Muscle layer of colon (tissue), 2 donors: ENCODE measurements around the gene GAB2.

Source experiments
- H3K27ac ChIP-seq: one replicate; pipeline ENCODE4 v1.7.0; 2013; ENCODE audit warnings: low read depth, mild to moderate bottlenecking, low read length, moderate library complexity
- H3K27me3 ChIP-seq, 2 donors: one replicate each; pipeline ENCODE4 v1.7.0; 2013; ENCODE audit warnings: low read length in 2 of 2, mild to moderate bottlenecking in 2 of 2; ENCODE audit not compliant: insufficient read depth in 2 of 2, control insufficient read depth in 1 of 2
- H3K36me3 ChIP-seq: one replicate; pipeline ENCODE4 v1.7.0; 2013; ENCODE audit warnings: mild to moderate bottlenecking, low read length; ENCODE audit not compliant: insufficient read depth
- H3K4me1 ChIP-seq: one replicate; pipeline ENCODE4 v1.7.0; 2013; ENCODE audit warnings: mild to moderate bottlenecking, low read length; ENCODE audit not compliant: insufficient read depth
- H3K4me3 ChIP-seq, 2 donors: one replicate each; pipeline ENCODE4 v1.7.0; 2013; ENCODE audit warnings: low read length in 2 of 2, low read depth in 1 of 2, mild to moderate bottlenecking in 1 of 2, moderate library complexity in 1 of 2
- H3K9ac ChIP-seq: one replicate; pipeline ENCODE4 v1.7.0; 2013; ENCODE audit warnings: low read length
- H3K9me3 ChIP-seq: one replicate; pipeline ENCODE4 v1.7.0; 2013; ENCODE audit warnings: mild to moderate bottlenecking, low read length
- donor health status: abdominal sarcoma.
- donor health status: Adenocarcinoma of cecum.

Gene GAB2

GRCh38 chr11:78192223-78192719 lies 225.3 kb downstream of the GAB2 start:
- Histone ChIP-seq H3K4me3 (no peak overlapping the region), H3K4me1 (peaks cover 27% of the 10 kb centered on the region), H3K9ac (no peak overlapping the region), H3K27ac (no peak overlapping the region), H3K9me3 (no peaks in the 10 kb centered on the region), H3K36me3 (peaks cover under 1% of the 10 kb centered on the region), H3K27me3 (no peaks in the 10 kb centered on the region)

GRCh38 chr11:78190871-78191538 lies 226.6 kb downstream of the GAB2 start:
- no peaks in the 10 kb centered on the region for H3K27me3 ChIP-seq
- H3K36me3 ChIP-seq = no peaks in the 10 kb centered on the region
- H3K27ac ChIP-seq = no peak overlapping the region
- H3K9ac ChIP-seq = no peak overlapping the region
- peaks cover 38% of the 10 kb centered on the region for H3K4me1 ChIP-seq
- H3K9me3 ChIP-seq = no peaks in the 10 kb centered on the region
- peak overlapping the region in 1 of 2 donors; percentile 8 for H3K4me3 ChIP-seq

GRCh38 chr11:78190374-78190773 lies 227.2 kb downstream of the GAB2 start:
- Histone ChIP-seq H3K27ac (no peak overlapping the region), H3K27me3 (no peaks in the 10 kb centered on the region), H3K9me3 (no peaks in the 10 kb centered on the region), H3K4me3 (peak overlapping the region in 1 of 2 donors; percentile 8), H3K4me1 (peaks cover 38% of the 10 kb centered on the region), H3K36me3 (no peaks in the 10 kb centered on the region), H3K9ac (no peak overlapping the region)

GRCh38 chr11:78189851-78190250 lies 227.8 kb downstream of the GAB2 start:
- Histone ChIP-seq H3K9me3 (no peaks in the 10 kb centered on the region), H3K27me3 (no peaks in the 10 kb centered on the region), H3K4me1 (peaks cover 38% of the 10 kb centered on the region), H3K27ac (peak overlapping the region; percentile 17), H3K9ac (peak overlapping the region; percentile 54), H3K4me3 (peak overlapping the region; percentile 94 to 95), H3K36me3 (no peaks in the 10 kb centered on the region)

GRCh38 chr11:78189174-78189724 lies 228.4 kb downstream of the GAB2 start:
- peak overlapping the region; percentile 87 for H3K27ac ChIP-seq
- H3K9me3 ChIP-seq = no peaks in the 10 kb centered on the region
- peak overlapping the region; percentile 54 for H3K9ac ChIP-seq
- H3K4me3 ChIP-seq = peak overlapping the region; percentile 94 to 95
- peaks cover 38% of the 10 kb centered on the region for H3K4me1 ChIP-seq
- no peaks in the 10 kb centered on the region for H3K27me3 ChIP-seq
- H3K36me3 ChIP-seq = no peaks in the 10 kb centered on the region

- Histone ChIP-seq H3K27me3 (no peaks in the 10 kb centered on the region), H3K4me1 (peaks cover 38% of the 10 kb centered on the region), H3K9ac (peak within 1 kb of the TSS; percentile 79), H3K36me3 (no peaks in the 10 kb centered on the region), H3K27ac (peak within 1 kb of the TSS; percentile 87), H3K9me3 (no peaks in the 10 kb centered on the region), H3K4me3 (peak within 1 kb of the TSS; percentile 94 to 95)
Observed at GRCh38 chr11:78188286-78189173, 229.1 kb downstream of the GAB2 start, which contains the start of the genes KCTD21 and USP35. Gene KCTD21 (minus strand): TSS chr11:78188626. CDS start chr11:78174554, 14,072 bp downstream. Gene USP35 (plus strand): TSS chr11:78188919. CDS start chr11:78196246, 7,327 bp downstream.

- H3K36me3 ChIP-seq = no peaks in the 10 kb centered on the region
- H3K9me3 ChIP-seq = no peaks in the 10 kb centered on the region
- no peaks in the 10 kb centered on the region for H3K27me3 ChIP-seq
- H3K4me3 ChIP-seq = peak overlapping the region; percentile 94 to 95
- H3K9ac ChIP-seq = peak overlapping the region; percentile 79
- H3K27ac ChIP-seq = peak overlapping the region; percentile 87
- peaks cover 38% of the 10 kb centered on the region for H3K4me1 ChIP-seq
Observed at GRCh38 chr11:78187366-78188285, 230.0 kb downstream of the GAB2 start.

- no peak overlapping the region for H3K4me3 ChIP-seq
- no peaks in the 10 kb centered on the region for H3K27me3 ChIP-seq
- no peak overlapping the region for H3K27ac ChIP-seq
- H3K36me3 ChIP-seq = no peaks in the 10 kb centered on the region
- H3K9me3 ChIP-seq = no peaks in the 10 kb centered on the region
- peaks cover under 1% of the 10 kb centered on the region for H3K4me1 ChIP-seq
- H3K9ac ChIP-seq = no peak overlapping the region
Observed at GRCh38 chr11:78181185-78181584, 236.4 kb downstream of the GAB2 start.

- Histone ChIP-seq H3K27me3 (no peaks in the 10 kb centered on the region), H3K36me3 (no peaks in the 10 kb centered on the region)
Observed at GRCh38 chr11:78180751-78181150, 236.9 kb downstream of the GAB2 start.

GRCh38 chr11:78179459-78180071 lies 238.1 kb downstream of the GAB2 start:
- Histone ChIP-seq H3K9ac (no peak overlapping the region), H3K9me3 (no peaks in the 10 kb centered on the region), H3K4me3 (no peak overlapping the region), H3K27me3 (no peaks in the 10 kb centered on the region), H3K4me1 (no peaks in the 10 kb centered on the region), H3K36me3 (no peaks in the 10 kb centered on the region), H3K27ac (no peak overlapping the region)

More at GRCh38 chr11:78180751-78181150, 236.9 kb downstream of the GAB2 start:
- Histone ChIP-seq H3K27ac (no peak overlapping the region), H3K9ac (no peak overlapping the region), H3K9me3 (no peaks in the 10 kb centered on the region), H3K4me1 (no peaks in the 10 kb centered on the region), H3K4me3 (no peak overlapping the region)
